Measurements from ENCODE around the gene TAC1.
"Not testable (repeated sequence)": the region's sequence is repeated elsewhere in the genome, so short reads cannot be mapped to it uniquely, and the experiment has no call there.

The TAC1 gene, protein sequence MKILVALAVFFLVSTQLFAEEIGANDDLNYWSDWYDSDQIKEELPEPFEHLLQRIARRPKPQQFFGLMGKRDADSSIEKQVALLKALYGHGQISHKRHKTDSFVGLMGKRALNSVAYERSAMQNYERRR

GRCh38 chr7:97731736-97732564 lies at the start of gene TAC1:
TAC1 (plus strand) TSS chr7:97732086; CDS start chr7:97732613, 527 bp downstream.
- DNase-seq (ENCODE audit: low read depth, low spot score): peak; percentile 42

DNA sequence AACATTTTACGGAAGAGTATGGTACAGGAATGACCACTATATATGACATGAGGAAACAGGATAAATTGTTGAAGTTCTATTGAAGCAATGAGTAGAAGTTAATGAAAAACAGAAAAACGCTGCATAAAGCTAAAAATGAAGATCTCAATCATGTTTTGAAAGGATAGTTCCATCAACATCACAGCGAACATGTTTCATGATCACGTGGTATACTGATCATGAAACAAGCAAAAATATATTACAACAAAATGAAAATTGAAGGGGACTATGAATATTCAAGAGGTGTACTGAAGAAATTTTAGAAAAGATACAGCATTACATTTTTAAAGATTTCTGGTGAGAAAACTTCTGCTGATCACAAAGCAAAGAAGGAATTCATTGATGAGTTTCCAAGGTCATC lies 45.9 kb upstream of the TAC1 start:
- DNase-seq (ENCODE audit: low read depth, low spot score): no peak

- no peak for DNase-seq (ENCODE audit: low read depth, low spot score)
These were observed 38.3 kb upstream of the TAC1 start for GRCh38 chr7:97693586-97693985.

- no peak for DNase-seq (ENCODE audit: low read depth, low spot score)
These were observed 37.5 kb upstream of the TAC1 start for GRCh38 chr7:97694355-97694754.

DNA sequence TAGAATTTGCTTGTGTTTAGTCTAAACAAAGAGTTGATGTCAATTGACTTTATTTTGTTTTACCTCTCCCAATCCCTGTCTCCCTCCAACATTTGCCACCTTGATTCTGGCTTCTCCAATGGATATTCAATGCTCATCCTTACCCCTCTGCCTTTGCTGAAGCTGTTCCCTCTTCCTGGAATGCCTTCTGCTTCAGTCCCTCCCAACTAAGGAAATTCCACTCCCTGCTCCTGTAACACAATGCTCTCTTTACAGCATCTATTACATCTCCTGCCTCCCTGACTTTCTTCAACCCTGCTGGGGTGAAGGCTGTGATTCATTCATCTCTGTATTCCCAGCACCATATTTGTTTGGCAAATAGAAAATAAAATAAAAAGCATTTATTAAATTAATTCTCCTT lies 34.5 kb upstream of the TAC1 start:
- DNase-seq (ENCODE audit: low read depth, low spot score): no peak

DNA sequence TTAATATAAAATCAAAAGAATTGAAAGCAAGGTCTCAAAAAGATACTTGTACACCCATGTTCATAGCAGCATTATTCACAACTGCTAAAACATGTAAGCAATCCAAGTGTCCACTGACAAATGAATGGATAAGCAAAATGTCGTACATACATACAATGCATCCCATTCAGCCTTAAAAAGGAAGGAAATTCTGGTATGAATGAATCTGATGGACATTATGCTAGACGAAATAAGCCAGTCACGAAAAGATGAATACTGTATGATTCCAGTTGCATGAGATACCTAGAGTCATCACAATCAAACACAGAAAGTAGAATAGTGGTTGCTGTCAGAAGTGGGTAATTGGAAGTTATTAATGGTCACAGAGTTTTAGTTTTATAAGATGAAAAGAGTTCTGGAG lies 9.5 kb upstream of the TAC1 start:
- DNase-seq (ENCODE audit: low read depth, low spot score): no peak

DNA sequence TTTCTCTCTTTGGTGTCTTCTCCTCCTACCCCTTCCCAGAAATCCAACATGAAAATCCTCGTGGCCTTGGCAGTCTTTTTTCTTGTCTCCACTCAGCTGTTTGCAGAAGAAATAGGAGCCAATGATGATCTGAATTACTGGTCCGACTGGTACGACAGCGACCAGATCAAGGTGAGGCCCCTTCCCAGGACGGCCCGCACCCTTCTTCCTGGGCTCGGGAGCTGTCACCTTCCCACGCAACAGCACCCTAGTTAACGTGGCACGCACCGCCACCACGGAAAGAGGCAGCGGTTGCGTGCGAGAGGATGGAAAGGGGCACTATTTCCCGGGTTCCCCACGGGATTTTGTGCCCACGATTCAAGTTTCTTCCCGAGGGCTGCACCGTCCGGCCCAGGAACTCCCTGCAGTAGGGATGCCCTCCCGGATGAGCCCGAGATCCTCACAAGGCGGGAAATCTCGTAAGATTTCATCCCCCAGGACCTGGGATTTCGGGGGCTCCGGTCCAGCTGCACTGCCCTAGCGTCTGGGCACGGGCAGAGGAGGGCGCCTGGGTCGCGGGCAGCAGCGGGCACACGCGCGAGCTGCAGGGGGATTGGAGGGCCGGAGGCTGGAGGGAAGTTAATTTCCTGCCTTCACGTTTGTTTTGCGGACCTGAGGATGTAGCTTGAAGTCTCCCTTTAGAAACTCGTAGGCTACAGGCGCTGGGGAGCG lies 834 bp downstream of the TAC1 start:
- peak; percentile 32 for DNase-seq (ENCODE audit: low read depth, low spot score)

DNA sequence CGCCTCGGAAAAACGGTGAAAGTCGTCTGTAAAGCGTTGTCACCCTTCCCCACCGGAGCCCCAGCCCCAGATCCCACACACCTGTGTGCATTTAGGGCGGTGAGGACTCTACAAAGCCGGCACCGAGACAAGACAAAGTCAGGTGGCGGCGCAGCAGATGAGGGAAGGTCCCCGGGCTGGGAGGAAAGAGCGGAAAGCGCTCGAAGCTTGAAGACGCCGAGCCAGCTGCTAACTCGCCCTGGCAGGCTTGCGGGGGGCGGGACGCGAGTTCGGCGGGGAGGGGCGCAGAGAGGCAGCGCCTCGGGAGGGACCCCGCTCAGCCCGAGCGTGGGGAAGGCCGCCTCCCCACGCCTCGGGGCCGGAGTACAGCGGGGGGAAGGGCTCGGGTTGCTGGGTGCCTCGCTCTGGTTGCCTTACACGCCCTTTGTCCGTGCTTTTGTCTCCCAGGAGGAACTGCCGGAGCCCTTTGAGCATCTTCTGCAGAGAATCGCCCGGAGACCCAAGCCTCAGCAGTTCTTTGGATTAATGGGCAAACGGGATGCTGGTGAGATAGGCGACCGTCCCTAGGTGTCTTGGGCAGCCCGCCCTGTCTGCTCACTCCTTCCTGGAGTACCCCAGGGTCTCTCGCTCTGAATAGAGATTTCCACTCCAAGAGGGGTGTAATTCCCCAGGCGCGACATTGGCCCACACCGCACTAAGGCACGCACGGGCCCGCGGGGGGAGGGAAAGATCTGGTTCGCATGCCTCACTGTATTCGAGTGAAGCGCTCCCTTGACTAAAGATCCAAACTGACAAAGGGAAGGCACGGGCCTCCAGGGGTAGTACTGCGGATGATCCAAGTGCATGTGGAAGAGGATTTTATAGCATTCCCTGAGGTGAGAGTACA lies 1.6 kb downstream of the TAC1 start:
- DNase-seq (ENCODE audit: low read depth, low spot score): peak; percentile 40

- DNase-seq (ENCODE audit: low read depth, low spot score): no peak
These were observed 2.4 kb downstream of the TAC1 start for GRCh38 chr7:97734255-97734654.

- DNase-seq (ENCODE audit: low read depth, low spot score): no peak
These were observed 3.2 kb downstream of the TAC1 start for GRCh38 chr7:97735075-97735474.

- no peak for DNase-seq (ENCODE audit: low read depth, low spot score)
These were observed 16.6 kb downstream of the TAC1 start for GRCh38 chr7:97748482-97748881.

DNA sequence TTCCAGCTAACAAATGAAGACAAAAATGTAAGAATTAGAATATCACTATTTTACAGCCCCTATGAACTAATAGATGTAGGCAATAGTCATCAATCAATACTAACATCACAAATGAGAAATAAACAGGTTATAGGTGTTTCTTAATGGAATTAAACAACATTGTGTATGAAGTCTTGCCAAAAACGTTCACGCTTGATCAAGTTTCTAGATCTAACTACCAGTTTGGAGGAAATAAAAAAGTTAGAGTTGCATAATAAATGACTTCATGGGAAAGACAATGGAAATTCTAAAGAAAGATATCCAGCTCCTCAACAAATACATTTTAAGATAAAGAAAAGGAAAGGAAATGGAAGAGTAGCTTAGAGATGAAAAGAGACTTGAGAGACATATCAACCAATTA lies 19.7 kb downstream of the TAC1 start:
- DNase-seq (ENCODE audit: low read depth, low spot score): no peak

DNA sequence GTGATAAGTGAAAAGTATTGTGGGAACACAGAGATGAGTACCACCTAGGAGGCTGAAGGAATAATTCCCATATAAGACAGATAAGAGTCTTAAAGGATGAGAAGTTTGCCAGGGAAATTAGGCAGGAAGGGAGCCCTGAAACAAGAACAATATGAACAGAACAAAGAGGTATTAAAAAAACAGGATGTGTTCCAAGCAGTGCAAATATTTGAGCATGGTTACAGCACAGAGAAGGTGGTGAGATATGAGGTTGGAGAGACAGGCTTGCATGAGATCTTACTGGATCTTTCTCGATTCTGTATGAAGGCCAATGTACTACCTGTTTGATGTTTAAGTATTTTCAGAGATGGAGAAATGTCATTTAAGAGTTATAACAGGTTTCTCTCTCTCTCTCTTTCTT lies 20.3 kb downstream of the TAC1 start:
- no peak for DNase-seq (ENCODE audit: low read depth, low spot score)

DNA sequence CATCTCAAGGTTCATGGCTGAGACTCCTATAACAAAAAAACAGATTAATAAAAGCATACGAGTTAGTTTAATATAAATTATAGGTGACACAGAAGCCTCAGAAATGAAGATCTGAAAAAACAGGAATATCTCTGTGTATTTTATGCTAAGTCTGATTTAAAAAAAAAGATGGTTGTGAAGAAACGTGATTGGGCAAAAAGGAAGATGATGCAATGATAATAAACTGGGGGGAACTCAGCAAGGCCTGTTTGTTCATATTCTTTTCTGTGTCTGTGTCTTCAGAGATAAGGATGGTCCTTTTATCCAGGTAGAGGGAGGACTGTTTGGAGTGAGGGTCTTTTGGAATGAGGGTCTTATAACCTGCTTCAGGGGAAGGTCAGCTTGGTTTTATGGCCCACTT lies 25.9 kb downstream of the TAC1 start:
- no peak for DNase-seq (ENCODE audit: low read depth, low spot score)

GRCh38 chr7:97770850-97771249 lies 39.0 kb downstream of the TAC1 start:
- no peak for DNase-seq (ENCODE audit: low read depth, low spot score)

DNA sequence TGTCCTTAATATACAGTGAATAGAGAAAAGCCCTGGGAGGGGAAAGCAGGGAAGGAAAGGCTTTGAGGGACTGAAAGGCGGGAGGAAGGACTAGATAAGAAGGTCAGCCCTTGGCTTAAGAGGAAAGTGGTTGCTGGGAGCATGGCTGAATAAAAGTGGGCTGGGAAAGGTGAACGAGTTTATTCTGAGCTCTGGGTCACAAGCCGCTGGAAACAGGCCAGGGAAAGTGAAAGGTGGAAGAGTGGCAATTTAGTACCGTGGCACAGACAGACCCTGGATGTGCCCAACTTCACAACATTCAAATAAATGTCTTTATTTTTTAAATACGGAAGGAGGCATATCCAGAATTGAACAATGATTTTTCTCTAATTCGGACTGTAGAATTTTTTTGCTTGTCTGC lies 39.7 kb downstream of the TAC1 start:
- DNase-seq (ENCODE audit: low read depth, low spot score): no peak

- DNase-seq (ENCODE audit: low read depth, low spot score): no peak
These were observed 40.4 kb downstream of the TAC1 start for GRCh38 chr7:97772045-97772901.

DNA sequence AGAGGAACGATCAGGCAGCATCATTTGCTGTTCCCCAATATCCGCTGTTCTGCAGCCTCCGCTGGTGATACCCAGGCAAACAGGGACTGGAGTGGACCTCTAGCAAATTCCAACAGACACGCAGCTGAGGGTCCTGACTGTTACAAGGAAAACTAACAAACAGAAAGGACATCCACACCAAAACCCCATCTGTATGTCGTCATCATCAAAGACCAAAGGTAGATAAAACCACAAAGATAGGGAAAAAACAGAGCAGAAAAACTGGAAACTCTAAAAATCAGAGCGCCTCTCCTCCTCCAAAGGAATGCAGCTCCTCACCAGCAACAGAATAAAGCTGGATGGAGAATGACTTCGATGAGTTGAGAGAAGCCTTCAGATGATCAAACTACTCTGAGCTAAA lies 54.5 kb downstream of the TAC1 start:
- not testable (repeated sequence) for DNase-seq (ENCODE audit: low read depth, low spot score)
